Peyer's patch (tissue), 4 donors: ENCODE results near the gene MGARP. TPM values are rescaled to one million over a fixed set of nuclear protein-coding genes. Genes with fewer than 3 reads are reported as not detected.
"Not testable (repeated sequence)": the region's sequence is repeated elsewhere in the genome, so short reads cannot be mapped to it uniquely, and the experiment has no call there.

Source experiments
- DNase-seq, 3 donors: peaks; one replicate each; pipeline ENCODE4 v3.0.0-alpha.2; 2017 to 2019
- H3K27ac ChIP-seq, 4 donors: fragments of 200-600 bp; sonication (generic); one replicate each; pipeline ENCODE4 v1.5.1; 2016 to 2019
- H3K27me3 ChIP-seq, 2 donors: fragments of 200-600 bp; sonication (generic); one replicate each; pipeline ENCODE4 v1.5.1; 2019
- H3K36me3 ChIP-seq, 3 donors: fragments of 200-600 bp; sonication (generic); one replicate each; pipeline ENCODE4 v1.5.1; 2016 to 2019
- H3K4me1 ChIP-seq, 4 donors: fragments of 200-600 bp; sonication (generic); one replicate each; pipeline ENCODE4 v1.5.1; 2016 to 2019
- H3K4me3 ChIP-seq, 4 donors: fragments of 200-600 bp; sonication (generic); 1 replicate in 3 of 4; 2 replicates in 1 of 4; pipeline ENCODE4 v1.5.1; 2016 to 2019; ENCODE audit warnings: mild to moderate bottlenecking in 1 of 4
- H3K9me3 ChIP-seq, 4 donors: fragments of 200-600 bp; sonication (generic); one replicate each; pipeline ENCODE4 v1.5.1; 2016 to 2019; ENCODE audit warnings: mild to moderate bottlenecking in 1 of 4
- POLR2A ChIP-seq, 2 donors: fragments of 450-650 bp; IDR thresholded peaks; one replicate each; pipeline ENCODE4 v1.5.1; 2017; ENCODE audit warnings: antibody characterized with exemption in 2 of 2, mild to moderate bottlenecking in 2 of 2, moderate library complexity in 2 of 2
- total RNA-seq, 4 donors: library from RNA; depleted of rRNA; stranded (reverse); fragments of >200 nt; gene quantifications; one replicate each; pipeline ENCODE4 v1.1.0, GENCODE V29; 2016
- TF ChIP-seq, protein P1 (sequence below), 6 experiments: fragments of 450-650 bp in 4 of 6; fragments of 200-600 bp in 2 of 6; sonication (generic) in 1 of 6; IDR thresholded peaks; one replicate each; pipeline ENCODE4 v1.5.1; 2017 to 2019; ENCODE audit warnings: antibody characterized with exemption in 6 of 6, mild to moderate bottlenecking in 3 of 6, moderate library complexity in 1 of 6

MGARP gene
- not detected for total RNA-seq

DNA sequence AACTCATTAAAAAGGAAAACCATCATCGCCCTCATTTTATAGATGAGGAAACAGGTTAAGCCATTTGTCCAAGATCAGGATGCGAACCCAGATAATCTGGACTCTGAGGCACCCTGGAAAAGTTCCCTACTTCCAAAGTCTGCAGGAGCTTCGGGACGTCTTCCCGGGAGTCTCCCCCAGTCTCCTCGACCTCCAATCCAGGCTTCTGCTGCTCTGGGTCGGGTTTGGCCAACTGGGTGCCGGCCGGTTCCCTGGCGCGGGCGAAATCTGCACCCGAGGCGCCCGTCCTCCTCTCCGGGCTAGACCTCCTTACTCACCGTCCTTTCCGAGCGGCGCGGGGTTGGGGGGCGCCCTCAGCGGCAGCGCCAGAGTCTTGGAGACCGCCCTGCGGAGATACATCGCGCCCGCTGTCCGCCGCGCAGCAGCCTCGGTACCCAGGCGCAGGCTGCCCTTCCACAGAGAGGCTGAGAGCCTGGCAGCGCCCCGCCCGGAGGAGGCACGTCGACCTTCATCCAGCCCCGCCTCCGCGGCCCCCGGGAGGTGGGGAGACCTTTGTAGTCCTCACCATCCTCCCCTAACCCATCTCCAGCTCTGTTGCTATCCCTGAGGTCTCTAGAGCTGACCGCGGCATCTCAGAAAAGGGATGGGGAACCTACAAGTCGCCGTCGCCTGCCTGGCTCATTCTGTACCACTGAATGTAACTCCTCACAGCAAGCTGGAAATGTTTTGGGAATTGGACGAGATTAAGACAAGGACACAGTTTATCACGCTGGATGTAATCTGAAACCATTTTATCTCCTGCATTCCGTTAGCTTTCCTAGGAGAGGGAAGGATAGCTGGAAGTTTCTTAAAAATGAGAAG is at the start of gene MGARP:
MGARP (minus strand) TSS at position 466 of the 861 bp plus-strand sequence; CDS start at position 399, 67 bp downstream.
- DNase-seq: no peak
- H3K36me3 ChIP-seq: no peaks in the 10 kb centered on the region
- peak within 1 kb of the TSS; percentile 13 to 46 (median 38) for H3K4me3 ChIP-seq
- no peak within 1 kb of the TSS for H3K27ac ChIP-seq
- H3K9me3 ChIP-seq: peaks cover 0 to 3% (median 0%) of the 10 kb centered on the region in 4 donors
- H3K27me3 ChIP-seq: peaks cover 0 to 12% of the 10 kb centered on the region in 2 donors
- peaks cover 0 to 5% (median 2%) of the 10 kb centered on the region in 4 donors for H3K4me1 ChIP-seq
- no peak for TF ChIP-seq POLR2A (IDR thresholded peaks at IDR 0.05)
- TF ChIP-seq, protein P1, sequence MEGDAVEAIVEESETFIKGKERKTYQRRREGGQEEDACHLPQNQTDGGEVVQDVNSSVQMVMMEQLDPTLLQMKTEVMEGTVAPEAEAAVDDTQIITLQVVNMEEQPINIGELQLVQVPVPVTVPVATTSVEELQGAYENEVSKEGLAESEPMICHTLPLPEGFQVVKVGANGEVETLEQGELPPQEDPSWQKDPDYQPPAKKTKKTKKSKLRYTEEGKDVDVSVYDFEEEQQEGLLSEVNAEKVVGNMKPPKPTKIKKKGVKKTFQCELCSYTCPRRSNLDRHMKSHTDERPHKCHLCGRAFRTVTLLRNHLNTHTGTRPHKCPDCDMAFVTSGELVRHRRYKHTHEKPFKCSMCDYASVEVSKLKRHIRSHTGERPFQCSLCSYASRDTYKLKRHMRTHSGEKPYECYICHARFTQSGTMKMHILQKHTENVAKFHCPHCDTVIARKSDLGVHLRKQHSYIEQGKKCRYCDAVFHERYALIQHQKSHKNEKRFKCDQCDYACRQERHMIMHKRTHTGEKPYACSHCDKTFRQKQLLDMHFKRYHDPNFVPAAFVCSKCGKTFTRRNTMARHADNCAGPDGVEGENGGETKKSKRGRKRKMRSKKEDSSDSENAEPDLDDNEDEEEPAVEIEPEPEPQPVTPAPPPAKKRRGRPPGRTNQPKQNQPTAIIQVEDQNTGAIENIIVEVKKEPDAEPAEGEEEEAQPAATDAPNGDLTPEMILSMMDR (IDR thresholded peaks at IDR 0.05): no peak

DNA sequence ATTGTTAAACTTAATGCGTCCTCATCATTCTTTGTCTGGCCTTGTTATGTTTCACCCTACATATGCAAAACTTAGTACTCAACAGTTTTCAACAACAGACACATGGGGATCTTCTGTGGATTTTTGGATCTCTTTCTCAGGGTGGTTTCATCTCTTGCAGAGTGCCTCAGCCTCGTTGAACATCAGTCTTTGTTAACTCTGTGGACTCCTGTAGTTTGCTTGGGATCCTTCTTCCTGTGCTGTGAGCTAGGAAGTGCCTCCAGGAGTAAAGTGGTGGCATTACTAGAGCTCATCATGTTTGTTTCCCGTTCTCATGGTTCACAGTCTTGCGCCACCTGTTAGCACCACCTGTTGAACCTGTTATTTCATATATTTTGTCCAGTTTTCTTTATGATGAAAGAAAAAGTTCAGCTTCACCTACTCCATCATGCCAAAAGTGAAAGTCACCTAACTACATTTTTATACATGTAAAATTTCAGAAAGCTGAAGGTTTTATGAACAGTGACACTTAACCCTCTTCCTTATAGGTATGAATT is 49.7 kb upstream of the MGARP start:
- Histone ChIP-seq H3K27me3 (no peaks in the 10 kb centered on the region), H3K27ac (no peak overlapping the region), H3K4me3 (no peak overlapping the region), H3K4me1 (peaks cover 0 to under 1% (median 0%) of the 10 kb centered on the region in 4 donors), H3K36me3 (peaks cover 0 to 7% (median 0%) of the 10 kb centered on the region in 3 donors), H3K9me3 (no peaks in the 10 kb centered on the region)
- no peak for TF ChIP-seq POLR2A (IDR thresholded peaks at IDR 0.05)
- TF ChIP-seq, protein P1 (IDR thresholded peaks at IDR 0.05): no peak
- DNase-seq: no peak

DNA sequence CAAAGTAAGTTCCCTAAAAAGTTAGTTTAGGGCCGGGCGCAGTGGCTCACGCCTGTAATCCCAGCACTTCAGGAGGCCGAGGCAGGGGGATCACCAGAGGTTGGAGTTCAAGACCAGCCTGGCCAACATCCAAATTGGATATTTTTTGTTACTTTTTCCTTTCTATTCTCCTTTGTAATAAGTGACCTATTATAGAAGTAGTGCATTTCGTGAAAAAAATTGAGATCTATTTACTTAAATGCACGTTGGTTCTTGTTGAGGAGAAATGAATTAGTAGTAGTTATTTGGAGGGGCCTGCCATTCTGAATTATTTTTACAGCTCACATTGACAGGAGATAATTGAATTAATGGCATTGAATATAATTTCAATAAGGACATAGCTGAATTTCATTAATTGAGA is 44.6 kb upstream of the MGARP start:
- H3K27me3 ChIP-seq: no peaks in the 10 kb centered on the region
- no peak overlapping the region for H3K27ac ChIP-seq
- H3K36me3 ChIP-seq: peaks cover 0 to 5% (median 0%) of the 10 kb centered on the region in 3 donors
- peaks cover 0 to 18% (median 0%) of the 10 kb centered on the region in 4 donors for H3K4me1 ChIP-seq
- TF ChIP-seq, protein P1 (IDR thresholded peaks at IDR 0.05): no peak
- TF ChIP-seq POLR2A (IDR thresholded peaks at IDR 0.05): no peak
- H3K4me3 ChIP-seq: no peak overlapping the region
- H3K9me3 ChIP-seq: no peaks in the 10 kb centered on the region
- DNase-seq: no peak

DNA sequence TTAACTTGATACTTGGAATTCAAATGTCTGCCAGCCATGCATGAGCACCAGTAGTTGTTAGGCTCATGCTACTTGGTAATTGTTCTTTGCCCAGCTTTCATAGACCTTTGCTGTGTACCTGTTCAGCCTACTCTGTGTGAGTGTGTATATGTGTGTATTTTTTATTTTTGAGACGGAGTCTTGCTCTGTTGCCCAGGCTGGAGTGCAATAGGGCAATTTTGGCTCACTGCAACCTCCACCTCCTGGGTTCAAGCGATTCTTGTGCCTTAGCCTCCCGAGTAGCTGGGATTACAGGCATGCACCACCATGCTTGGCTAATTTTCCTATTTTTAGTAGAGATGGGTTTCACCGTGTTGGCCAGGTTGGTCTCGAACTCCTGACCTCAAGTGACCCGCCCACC is 42.5 kb upstream of the MGARP start:
- H3K9me3 ChIP-seq, H3K27ac ChIP-seq, H3K4me3 ChIP-seq, H3K36me3 ChIP-seq, DNase-seq, H3K27me3 ChIP-seq: not testable (repeated sequence)
- peaks cover 0 to 18% (median 0%) of the 10 kb centered on the region in 4 donors for H3K4me1 ChIP-seq

DNA sequence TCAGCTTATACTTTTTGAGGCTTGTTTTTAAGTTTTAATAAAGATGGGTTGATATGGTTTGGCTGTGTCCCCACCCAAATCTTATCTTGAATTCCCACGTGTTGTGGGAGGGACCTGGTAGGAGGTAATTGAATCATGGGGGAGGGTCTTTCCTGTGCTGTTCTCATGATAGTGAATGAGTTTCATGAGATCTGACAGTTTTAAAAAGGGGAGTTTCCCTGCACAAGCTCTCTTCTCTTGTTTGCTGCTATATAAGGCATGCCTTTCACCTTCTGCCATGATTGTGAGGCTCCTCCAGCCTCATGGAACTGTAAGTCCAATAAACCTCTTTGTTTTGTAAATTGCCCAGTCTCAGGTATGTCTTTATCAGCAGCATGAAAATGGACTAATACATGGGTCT is 42.0 kb upstream of the MGARP start:
- H3K27me3 ChIP-seq, H3K9me3 ChIP-seq, H3K27ac ChIP-seq, H3K36me3 ChIP-seq, H3K4me3 ChIP-seq, DNase-seq: not testable (repeated sequence)
- peaks cover 0 to 18% (median 0%) of the 10 kb centered on the region in 4 donors for H3K4me1 ChIP-seq

DNA sequence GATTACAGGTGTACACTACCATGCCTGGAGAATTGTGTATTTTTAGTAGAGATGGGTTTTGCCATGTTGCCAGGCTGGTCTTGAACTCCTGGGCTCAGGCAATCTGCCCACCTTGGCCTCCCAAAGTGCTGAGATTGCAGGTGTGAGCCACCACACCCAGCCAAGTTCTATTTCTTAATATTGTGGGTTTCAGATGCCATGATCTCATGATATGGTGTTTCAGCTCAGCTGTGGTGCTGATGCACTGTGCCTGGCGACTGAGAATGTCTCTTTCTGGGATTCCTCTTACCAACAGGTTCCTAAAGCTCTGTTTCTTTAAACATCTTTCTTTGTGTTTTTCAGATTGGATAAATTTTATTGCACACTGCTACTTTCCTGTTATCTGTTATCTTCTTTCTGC is 39.5 kb upstream of the MGARP start:
- peaks cover 0 to 15% (median 0%) of the 10 kb centered on the region in 4 donors for H3K4me1 ChIP-seq
- no peak for TF ChIP-seq POLR2A (IDR thresholded peaks at IDR 0.05)
- TF ChIP-seq, protein P1 (IDR thresholded peaks at IDR 0.05): no peak
- H3K36me3 ChIP-seq: no peaks in the 10 kb centered on the region
- no peak overlapping the region for H3K27ac ChIP-seq
- DNase-seq: no peak
- no peaks in the 10 kb centered on the region for H3K27me3 ChIP-seq
- H3K9me3 ChIP-seq: no peaks in the 10 kb centered on the region
- no peak overlapping the region for H3K4me3 ChIP-seq
